ENCODE data around the gene MMP25. TPM values are rescaled to one million over a fixed set of nuclear protein-coding genes. Genes with fewer than 3 reads are reported as not detected.

The MMP25 gene
- total and polyA plus RNA-seq, 9 of the 15 experiments (the other 6 are each of a cell fraction or from before 2014, with no cell fraction given), result 0.03 to 0.04 TPM; not detected in 7

DNA sequence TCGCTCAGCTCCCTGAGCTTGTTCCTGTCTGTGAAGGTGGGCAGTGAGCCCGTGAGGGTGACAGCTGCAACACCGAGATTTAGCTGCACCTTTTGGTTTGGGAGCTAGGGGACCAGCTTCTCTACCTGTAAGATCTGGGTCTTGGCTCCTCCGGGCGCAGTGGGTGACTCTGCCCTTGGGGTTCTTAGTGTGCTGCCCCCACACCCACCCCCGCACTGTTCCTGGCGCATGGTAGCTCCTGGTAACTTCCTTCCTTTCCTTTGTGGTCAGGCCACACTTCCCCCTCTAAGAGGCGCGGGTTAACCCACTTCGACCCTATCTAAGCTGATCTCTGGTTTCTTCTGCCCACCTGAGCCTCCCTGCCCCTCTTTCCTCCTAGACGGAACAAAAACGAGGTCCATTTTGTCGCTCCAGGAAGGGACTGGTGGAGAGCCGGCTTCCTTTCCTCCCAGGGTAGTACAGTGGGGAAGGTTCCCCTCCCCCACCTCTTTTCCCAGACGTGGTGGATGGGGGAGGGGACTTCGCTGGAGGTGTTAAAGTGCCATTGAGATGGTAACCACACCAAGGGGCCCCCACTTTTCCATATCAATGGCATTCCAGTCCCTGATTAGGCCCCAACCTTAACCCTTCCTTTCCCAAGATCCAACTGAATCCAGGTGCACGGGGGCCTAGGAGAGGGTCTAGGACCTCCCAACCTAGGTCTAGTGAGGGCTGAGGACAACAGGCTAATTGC, 38.2 kb upstream of the MMP25 start (continued):
- TF ChIP-seq, protein P1, sequence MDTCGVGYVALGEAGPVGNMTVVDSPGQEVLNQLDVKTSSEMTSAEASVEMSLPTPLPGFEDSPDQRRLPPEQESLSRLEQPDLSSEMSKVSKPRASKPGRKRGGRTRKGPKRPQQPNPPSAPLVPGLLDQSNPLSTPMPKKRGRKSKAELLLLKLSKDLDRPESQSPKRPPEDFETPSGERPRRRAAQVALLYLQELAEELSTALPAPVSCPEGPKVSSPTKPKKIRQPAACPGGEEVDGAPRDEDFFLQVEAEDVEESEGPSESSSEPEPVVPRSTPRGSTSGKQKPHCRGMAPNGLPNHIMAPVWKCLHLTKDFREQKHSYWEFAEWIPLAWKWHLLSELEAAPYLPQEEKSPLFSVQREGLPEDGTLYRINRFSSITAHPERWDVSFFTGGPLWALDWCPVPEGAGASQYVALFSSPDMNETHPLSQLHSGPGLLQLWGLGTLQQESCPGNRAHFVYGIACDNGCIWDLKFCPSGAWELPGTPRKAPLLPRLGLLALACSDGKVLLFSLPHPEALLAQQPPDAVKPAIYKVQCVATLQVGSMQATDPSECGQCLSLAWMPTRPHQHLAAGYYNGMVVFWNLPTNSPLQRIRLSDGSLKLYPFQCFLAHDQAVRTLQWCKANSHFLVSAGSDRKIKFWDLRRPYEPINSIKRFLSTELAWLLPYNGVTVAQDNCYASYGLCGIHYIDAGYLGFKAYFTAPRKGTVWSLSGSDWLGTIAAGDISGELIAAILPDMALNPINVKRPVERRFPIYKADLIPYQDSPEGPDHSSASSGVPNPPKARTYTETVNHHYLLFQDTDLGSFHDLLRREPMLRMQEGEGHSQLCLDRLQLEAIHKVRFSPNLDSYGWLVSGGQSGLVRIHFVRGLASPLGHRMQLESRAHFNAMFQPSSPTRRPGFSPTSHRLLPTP (IDR thresholded peaks at IDR 0.05; ENCODE audit: borderline replicate concordance, extremely low read depth, insufficient read length), result no peak
- TF ChIP-seq ATF1 (CRISPR knock-in tag; IDR thresholded peaks at IDR 0.05) (no peak), ATF1 (tag; IDR thresholded peaks at IDR 0.05) (peak; percentile 51; the same call in 1 of the 2 replicates), SP1 (CRISPR knock-in tag; IDR thresholded peaks at IDR 0.05) (0 out of 2 replicates have a peak, but pooled peaks have one; percentile 18), ZNF79 (CRISPR knock-in tag; IDR thresholded peaks at IDR 0.05; ENCODE audit: low read depth) (no peak), MYC (IDR thresholded peaks at IDR 0.05; ENCODE audit: low read depth, low read length) (peak; percentile 64), MYC (CRISPR knock-in tag; IDR thresholded peaks at IDR 0.05; ENCODE audit: borderline replicate concordance, low read depth) (no peak), PRDM10 (IDR thresholded peaks at IDR 0.05; ENCODE audit: partially characterized antibody) (peak; percentile 73), E2F8 (IDR thresholded peaks at IDR 0.05; ENCODE audit: low read depth, partially characterized antibody) (peak; percentile 38), CBX2 (IDR thresholded peaks at IDR 0.05; ENCODE audit: insufficient read depth, low read length, poor library complexity, severe bottlenecking) (no peak), PTBP1 (IDR thresholded peaks at IDR 0.05; ENCODE audit: low read depth, low read length) (no peak), CCNT2 (IDR thresholded peaks at IDR 0.05; ENCODE audit: borderline replicate concordance, extremely low read depth, insufficient read length, low read depth, low read length) (no peak), NEUROD1 (IDR thresholded peaks at IDR 0.05; ENCODE audit: borderline replicate concordance, low read depth, low read length, partially characterized antibody) (peak; percentile 75), SPI1 (IDR thresholded peaks at IDR 0.05; ENCODE audit: borderline replicate concordance, low read depth, low read length) (peak; percentile 80), PHTF2 (CRISPR knock-in tag; IDR thresholded peaks at IDR 0.05) (no peak), HDAC6 (IDR thresholded peaks at IDR 0.05; ENCODE audit: low read depth, low read length) (no peak)

Data from K562 (cell line).